ENCODE data around the gene NRIP1.
"Not testable (repeated sequence)": the region's sequence is repeated elsewhere in the genome, so short reads cannot be mapped to it uniquely, and the experiment has no call there.

NRIP1 gene

GRCh38 chr21:15037900-15038293 lies 26.9 kb downstream of the NRIP1 start:
- DNase-seq = no peak

- no peak for DNase-seq
Measured at GRCh38 chr21:15037095-15037899, 27.5 kb downstream of the NRIP1 start.

- no peak for DNase-seq
Measured at GRCh38 chr21:15036189-15036588, 28.6 kb downstream of the NRIP1 start.

GRCh38 chr21:15034126-15034853 lies 30.5 kb downstream of the NRIP1 start:
- DNase-seq = peak; percentile 70

GRCh38 chr21:15031790-15032357 lies 32.9 kb downstream of the NRIP1 start:
- peak; percentile 48 for DNase-seq

- not testable (repeated sequence) for DNase-seq
Measured at GRCh38 chr21:15031362-15031761, 33.4 kb downstream of the NRIP1 start.

GRCh38 chr21:15030861-15031260 lies 33.9 kb downstream of the NRIP1 start:
- peak; percentile 28 for DNase-seq

- DNase-seq = no peak
Measured at GRCh38 chr21:15029077-15029476, 35.7 kb downstream of the NRIP1 start.

GRCh38 chr21:15028186-15028585 lies 36.6 kb downstream of the NRIP1 start:
- no peak for DNase-seq

- DNase-seq = no peak
Measured at GRCh38 chr21:15027056-15027455, 37.7 kb downstream of the NRIP1 start.

- DNase-seq = no peak
Measured at GRCh38 chr21:15026370-15026769, 38.4 kb downstream of the NRIP1 start.

- peak; percentile 78 for DNase-seq
Measured at GRCh38 chr21:15023776-15024175, 41.0 kb downstream of the NRIP1 start.

GRCh38 chr21:15022608-15023261 lies 42.1 kb downstream of the NRIP1 start:
- DNase-seq = peak; percentile 66

GRCh38 chr21:15020797-15021196 lies 44.0 kb downstream of the NRIP1 start:
- no peak for DNase-seq

GRCh38 chr21:15018382-15018781 lies 46.4 kb downstream of the NRIP1 start:
- DNase-seq = no peak

- DNase-seq = peak; percentile 95
Measured at GRCh38 chr21:15015622-15016471, 49.0 kb downstream of the NRIP1 start.

- peak; percentile 45 for DNase-seq
Measured at GRCh38 chr21:15014221-15014620, 50.6 kb downstream of the NRIP1 start.

GRCh38 chr21:15011967-15012366 lies 52.8 kb downstream of the NRIP1 start:
- no peak for DNase-seq

- DNase-seq = peak; percentile 38
Measured at GRCh38 chr21:15010645-15011044, 54.2 kb downstream of the NRIP1 start.

- DNase-seq = peak; percentile 88
Measured at GRCh38 chr21:15009837-15010363, 54.9 kb downstream of the NRIP1 start.

GRCh38 chr21:15007716-15008296 lies 57.0 kb downstream of the NRIP1 start:
- no peak for DNase-seq
